ENCODE results near the gene UGGT2. TPM values are rescaled to one million over a fixed set of nuclear protein-coding genes. Genes with fewer than 3 reads are reported as not detected.

The UGGT2 gene
- total RNA-seq, 4 donors from 2014 or later: 17.5 to 29.9 (median 25.2) TPM

DNA sequence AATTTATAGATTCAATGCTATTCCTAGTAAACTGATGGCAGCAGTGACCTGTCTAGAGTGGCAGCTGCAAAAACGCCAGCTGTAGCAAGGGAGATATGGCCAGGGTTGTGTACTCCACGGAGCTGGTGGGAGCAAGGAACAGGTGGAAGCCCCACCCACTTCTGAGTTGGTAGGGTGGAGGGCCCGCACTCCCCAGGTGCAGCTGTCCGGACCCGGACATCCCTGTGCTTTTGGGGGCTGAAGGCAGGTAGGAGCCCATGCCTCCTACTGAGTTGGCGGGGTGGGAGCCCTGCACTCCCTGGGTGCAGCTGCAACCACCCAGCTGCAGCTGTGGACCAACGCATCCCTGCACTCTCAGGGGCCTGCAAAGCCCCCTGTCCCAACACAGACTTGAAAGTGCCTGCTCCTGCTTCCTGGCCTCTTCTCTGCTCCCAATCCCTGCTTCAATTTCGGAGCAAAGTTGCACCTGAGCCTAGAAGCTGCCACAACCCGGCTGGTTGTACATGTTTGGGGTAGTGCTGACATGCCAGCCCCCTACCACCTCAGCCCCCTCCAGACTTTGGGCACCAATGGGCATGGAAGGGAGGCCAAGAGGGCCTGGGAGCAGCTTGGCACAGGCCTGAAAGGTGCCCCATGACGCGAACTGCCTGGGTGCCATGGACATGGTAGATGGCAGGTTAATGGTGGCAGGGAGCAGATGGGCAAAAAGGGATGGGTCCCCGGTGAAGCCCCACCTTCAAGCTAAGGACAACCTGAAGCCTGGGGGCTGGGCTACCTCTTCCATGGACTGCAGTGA, 19.8 kb downstream of the UGGT2 start:
- no peak for TF ChIP-seq POLR2A (IDR thresholded peaks at IDR 0.05)
- TF ChIP-seq, protein P1, sequence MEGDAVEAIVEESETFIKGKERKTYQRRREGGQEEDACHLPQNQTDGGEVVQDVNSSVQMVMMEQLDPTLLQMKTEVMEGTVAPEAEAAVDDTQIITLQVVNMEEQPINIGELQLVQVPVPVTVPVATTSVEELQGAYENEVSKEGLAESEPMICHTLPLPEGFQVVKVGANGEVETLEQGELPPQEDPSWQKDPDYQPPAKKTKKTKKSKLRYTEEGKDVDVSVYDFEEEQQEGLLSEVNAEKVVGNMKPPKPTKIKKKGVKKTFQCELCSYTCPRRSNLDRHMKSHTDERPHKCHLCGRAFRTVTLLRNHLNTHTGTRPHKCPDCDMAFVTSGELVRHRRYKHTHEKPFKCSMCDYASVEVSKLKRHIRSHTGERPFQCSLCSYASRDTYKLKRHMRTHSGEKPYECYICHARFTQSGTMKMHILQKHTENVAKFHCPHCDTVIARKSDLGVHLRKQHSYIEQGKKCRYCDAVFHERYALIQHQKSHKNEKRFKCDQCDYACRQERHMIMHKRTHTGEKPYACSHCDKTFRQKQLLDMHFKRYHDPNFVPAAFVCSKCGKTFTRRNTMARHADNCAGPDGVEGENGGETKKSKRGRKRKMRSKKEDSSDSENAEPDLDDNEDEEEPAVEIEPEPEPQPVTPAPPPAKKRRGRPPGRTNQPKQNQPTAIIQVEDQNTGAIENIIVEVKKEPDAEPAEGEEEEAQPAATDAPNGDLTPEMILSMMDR (IDR thresholded peaks at IDR 0.05): no peak
- DNase-seq: no peak
- H3K36me3 ChIP-seq: no peaks in the 10 kb centered on the region
- no peaks in the 10 kb centered on the region for H3K27me3 ChIP-seq
- no peak overlapping the region for H3K4me3 ChIP-seq
- no peak overlapping the region for H3K27ac ChIP-seq
- no peaks in the 10 kb centered on the region for H3K9me3 ChIP-seq
- H3K4me1 ChIP-seq: no peaks in the 10 kb centered on the region

DNA sequence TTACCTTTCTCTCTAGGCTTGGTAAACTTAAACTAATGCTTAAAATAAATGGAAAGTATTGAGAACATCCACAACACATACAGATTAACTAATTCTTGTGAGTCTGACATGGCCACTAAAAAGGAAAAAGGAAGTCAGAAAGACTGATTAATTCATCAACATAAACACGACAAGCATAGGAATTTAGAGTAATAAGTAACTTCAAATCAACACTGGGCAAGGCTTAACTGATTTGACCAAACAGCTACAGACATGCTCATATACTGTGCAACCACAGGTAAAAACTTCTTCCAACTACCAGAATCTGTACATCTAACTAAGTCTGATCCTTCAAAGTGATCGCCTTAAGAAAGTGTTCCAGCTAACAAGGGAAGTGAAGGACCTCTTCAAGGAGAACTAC, 20.5 kb downstream of the UGGT2 start:
- no peak for TF ChIP-seq POLR2A (IDR thresholded peaks at IDR 0.05)
- TF ChIP-seq, protein P1 (IDR thresholded peaks at IDR 0.05): no peak
- Histone ChIP-seq H3K4me3 (no peak overlapping the region), H3K36me3 (no peaks in the 10 kb centered on the region), H3K9me3 (no peaks in the 10 kb centered on the region), H3K4me1 (no peaks in the 10 kb centered on the region), H3K27ac (no peak overlapping the region), H3K27me3 (no peaks in the 10 kb centered on the region)
- DNase-seq: no peak

DNA sequence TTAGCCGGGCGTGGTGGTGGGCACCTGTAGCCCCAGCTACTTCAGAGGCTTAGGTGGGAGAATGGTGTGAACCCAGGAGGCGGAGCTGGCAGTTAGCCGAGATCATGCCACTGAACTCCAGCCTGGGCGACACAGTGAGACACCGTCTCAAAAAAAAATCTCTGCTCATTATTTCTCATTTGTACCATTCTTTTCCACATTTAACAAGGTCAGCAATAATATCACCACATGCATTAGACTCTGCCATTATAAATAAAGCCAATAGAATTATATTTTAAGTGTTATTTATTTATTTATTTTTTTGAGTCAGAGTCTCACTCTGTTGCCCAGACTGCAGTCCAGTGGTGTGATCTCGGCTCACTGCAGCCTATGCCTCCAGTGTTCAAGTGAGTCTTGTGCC, 24.2 kb downstream of the UGGT2 start:
- Histone ChIP-seq H3K27ac (no peak overlapping the region), H3K4me1 (no peaks in the 10 kb centered on the region), H3K36me3 (no peaks in the 10 kb centered on the region), H3K27me3 (no peaks in the 10 kb centered on the region), H3K4me3 (no peak overlapping the region), H3K9me3 (no peaks in the 10 kb centered on the region)
- no peak for DNase-seq
- TF ChIP-seq POLR2A (IDR thresholded peaks at IDR 0.05): no peak

DNA sequence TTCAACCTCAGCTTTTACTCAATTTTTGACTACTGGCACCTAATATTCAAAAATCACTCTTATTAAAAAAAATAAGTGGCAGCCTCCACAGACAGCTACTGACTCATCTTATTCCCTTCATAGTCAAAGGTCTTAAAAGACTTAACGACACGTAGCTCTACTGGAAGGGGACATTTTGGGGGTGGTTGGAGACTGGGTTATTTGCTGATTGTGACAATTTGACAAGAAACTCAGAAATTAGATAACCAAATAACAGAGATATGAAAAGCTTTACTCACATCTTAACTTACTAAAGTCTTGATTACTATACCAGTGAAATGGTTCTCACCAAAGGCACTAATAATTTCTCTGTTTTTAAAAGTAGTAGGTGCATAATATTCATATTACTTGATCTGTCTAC, 25.7 kb downstream of the UGGT2 start:
- H3K4me3 ChIP-seq: no peak overlapping the region
- no peaks in the 10 kb centered on the region for H3K27me3 ChIP-seq
- DNase-seq: no peak
- TF ChIP-seq POLR2A (IDR thresholded peaks at IDR 0.05): no peak
- TF ChIP-seq, protein P1 (IDR thresholded peaks at IDR 0.05): no peak
- no peaks in the 10 kb centered on the region for H3K4me1 ChIP-seq
- no peak overlapping the region for H3K27ac ChIP-seq
- H3K9me3 ChIP-seq: no peaks in the 10 kb centered on the region
- no peaks in the 10 kb centered on the region for H3K36me3 ChIP-seq

DNA sequence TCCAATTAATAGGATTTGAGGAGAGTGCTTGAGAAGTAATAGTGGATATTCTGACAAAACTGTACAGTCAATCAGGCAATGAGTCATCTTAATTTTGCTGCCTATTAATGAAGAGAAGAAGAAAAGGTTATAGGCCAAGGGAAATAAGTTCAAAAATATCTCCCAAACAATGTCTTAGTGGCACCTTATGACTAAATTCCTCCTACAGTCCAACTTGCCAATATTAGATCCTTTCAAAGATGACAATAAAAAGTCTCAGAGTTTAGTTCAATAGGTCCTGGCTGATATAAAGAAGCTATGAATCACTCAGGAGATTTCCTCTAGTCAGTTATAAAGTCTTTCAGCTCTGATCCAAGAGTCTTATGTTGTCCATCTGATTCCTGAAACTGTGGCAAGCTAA, 27.9 kb downstream of the UGGT2 start:
- Histone ChIP-seq H3K4me1 (no peaks in the 10 kb centered on the region), H3K36me3 (no peaks in the 10 kb centered on the region), H3K27me3 (no peaks in the 10 kb centered on the region), H3K27ac (no peak overlapping the region), H3K9me3 (no peaks in the 10 kb centered on the region), H3K4me3 (no peak overlapping the region)
- TF ChIP-seq, protein P1 (IDR thresholded peaks at IDR 0.05): no peak
- TF ChIP-seq POLR2A (IDR thresholded peaks at IDR 0.05): no peak
- no peak for DNase-seq

DNA sequence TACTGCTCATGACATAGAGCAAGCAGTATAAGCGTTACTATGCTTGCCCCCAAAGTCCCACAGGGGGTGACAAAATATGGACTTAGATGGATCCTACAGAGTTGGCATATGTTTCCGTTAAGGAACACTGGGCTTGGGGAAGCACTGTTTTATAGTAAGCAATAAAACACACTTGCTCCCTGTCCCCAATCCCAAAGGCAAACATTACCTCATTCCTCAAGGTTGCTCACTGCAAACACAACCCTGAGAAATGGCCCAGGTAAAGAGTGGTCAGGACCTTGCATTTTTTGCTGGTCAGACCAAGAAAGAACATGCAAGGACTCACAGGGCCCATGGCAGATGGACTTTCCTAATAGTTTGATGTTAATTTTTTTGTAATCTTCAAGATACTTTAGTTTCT, 32.3 kb downstream of the UGGT2 start:
- Histone ChIP-seq H3K4me3 (no peak overlapping the region), H3K27ac (no peak overlapping the region), H3K36me3 (peaks cover 0 to 7% (median 0%) of the 10 kb centered on the region in 3 donors), H3K4me1 (no peaks in the 10 kb centered on the region), H3K9me3 (no peaks in the 10 kb centered on the region), H3K27me3 (no peaks in the 10 kb centered on the region)
- no peak for DNase-seq
- TF ChIP-seq, protein P1 (IDR thresholded peaks at IDR 0.05): no peak
- no peak for TF ChIP-seq POLR2A (IDR thresholded peaks at IDR 0.05)

All from Peyer's patch (tissue), 4 donors.